ENCODE data around the gene ANKRD10.

GRCh38 chr13:110838116-110838515, 76.8 kb downstream of the ANKRD10 start:
- TF ChIP-seq EP300 (IDR thresholded peaks at IDR 0.05; ENCODE audit: borderline replicate concordance) (no peak), NFIC (IDR thresholded peaks at IDR 0.05) (no peak), MAX (IDR thresholded peaks at IDR 0.05) (no peak), TCF12 (IDR thresholded peaks at IDR 0.05; ENCODE audit: low read depth) (no peak), REST (IDR thresholded peaks at IDR 0.05; ENCODE audit: low read depth) (no peak), RAD21 (IDR thresholded peaks at IDR 0.05; ENCODE audit: low read depth) (no peak), USF1 (IDR thresholded peaks at IDR 0.05) (no peak), CREB1 (IDR thresholded peaks at IDR 0.05; ENCODE audit: low read depth) (no peak), CEBPB (IDR thresholded peaks at IDR 0.05) (no peak), EGR1 (IDR thresholded peaks at IDR 0.05) (no peak)
